ENCODE results near the gene CBLB. TPM values are rescaled to one million over a fixed set of nuclear protein-coding genes. Genes with fewer than 3 reads are reported as not detected.

CBLB gene
- total RNA-seq, 6 experiments from 2014 or later, result 9.4 to 21.4 (median 18.2) TPM

DNA sequence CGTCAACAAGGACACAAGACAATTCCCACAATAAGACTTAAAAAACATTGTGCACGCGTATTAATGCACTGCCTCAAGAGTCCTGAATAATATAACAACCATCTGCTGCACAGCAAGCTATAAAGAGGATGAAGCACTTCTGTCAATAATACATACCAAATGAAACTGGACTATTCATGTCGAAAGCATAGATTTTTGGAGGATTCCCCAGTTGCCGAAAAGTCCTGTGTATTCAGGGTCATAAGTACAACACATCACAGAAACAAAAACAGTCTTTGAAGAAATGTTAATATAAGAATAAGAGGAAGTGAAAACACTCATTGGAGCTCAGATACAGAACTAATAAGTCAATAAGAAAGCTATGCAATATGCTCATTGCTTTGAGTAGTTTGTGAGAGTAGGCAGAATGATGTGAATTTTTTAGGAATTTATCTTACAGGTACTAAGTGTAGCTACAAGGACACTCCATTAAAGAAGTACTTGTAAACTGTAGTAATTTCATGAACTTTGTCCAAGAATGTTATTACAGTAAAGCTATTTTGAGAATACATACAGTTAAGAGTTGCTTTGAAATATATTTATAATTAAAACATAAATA, 31.6 kb downstream of the CBLB start:
- Histone ChIP-seq H3K9me3 (no peaks in the 10 kb centered on the region), H3K4me3 (no peak overlapping the region), H3K27ac (peak overlapping the region in 1 of 3 donors; percentile 51), H3K36me3 (no peaks in the 10 kb centered on the region), H3K4me1 (peaks cover 0 to 39% (median 9%) of the 10 kb centered on the region in 4 donors), H3K27me3 (no peaks in the 10 kb centered on the region)
- 49% methylated on average over 5 of the region's 5 CpGs for whole genome bisulfite sequencing (ENCODE audit: insufficient coverage, low coverage, low lambda C conversion rate, missing lambda C conversion rate)
- intact Hi-C loops (cut with DNase I), result no loop called here
- no peak for DNase-seq
- TF ChIP-seq, protein P1, sequence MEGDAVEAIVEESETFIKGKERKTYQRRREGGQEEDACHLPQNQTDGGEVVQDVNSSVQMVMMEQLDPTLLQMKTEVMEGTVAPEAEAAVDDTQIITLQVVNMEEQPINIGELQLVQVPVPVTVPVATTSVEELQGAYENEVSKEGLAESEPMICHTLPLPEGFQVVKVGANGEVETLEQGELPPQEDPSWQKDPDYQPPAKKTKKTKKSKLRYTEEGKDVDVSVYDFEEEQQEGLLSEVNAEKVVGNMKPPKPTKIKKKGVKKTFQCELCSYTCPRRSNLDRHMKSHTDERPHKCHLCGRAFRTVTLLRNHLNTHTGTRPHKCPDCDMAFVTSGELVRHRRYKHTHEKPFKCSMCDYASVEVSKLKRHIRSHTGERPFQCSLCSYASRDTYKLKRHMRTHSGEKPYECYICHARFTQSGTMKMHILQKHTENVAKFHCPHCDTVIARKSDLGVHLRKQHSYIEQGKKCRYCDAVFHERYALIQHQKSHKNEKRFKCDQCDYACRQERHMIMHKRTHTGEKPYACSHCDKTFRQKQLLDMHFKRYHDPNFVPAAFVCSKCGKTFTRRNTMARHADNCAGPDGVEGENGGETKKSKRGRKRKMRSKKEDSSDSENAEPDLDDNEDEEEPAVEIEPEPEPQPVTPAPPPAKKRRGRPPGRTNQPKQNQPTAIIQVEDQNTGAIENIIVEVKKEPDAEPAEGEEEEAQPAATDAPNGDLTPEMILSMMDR (IDR thresholded peaks at IDR 0.05), result no peak
- TF ChIP-seq POLR2A (IDR thresholded peaks at IDR 0.05), result no peak
- ATAC-seq, result peak; percentile 65 to 74 (median 70)

DNA sequence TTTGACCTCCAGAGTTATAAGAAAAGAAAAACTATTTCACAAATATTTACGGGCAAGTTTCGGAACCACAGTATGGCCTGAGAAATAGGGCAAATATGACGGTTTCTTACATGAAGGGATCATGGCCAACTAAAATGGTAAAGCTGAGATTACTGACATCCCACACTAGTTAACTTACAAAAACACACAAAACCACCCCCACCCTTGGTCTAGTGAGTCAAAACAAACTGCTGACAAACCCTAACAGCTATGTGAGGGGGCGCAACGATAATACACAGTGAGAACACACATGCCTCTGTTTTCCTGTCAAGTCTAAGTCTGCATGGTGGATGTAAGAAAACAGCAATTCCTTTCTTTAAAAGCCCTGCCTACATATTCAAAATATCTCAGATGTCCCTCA, 32.3 kb downstream of the CBLB start:
- DNase-seq, result no peak
- TF ChIP-seq POLR2A (IDR thresholded peaks at IDR 0.05), result no peak
- TF ChIP-seq, protein P1 (IDR thresholded peaks at IDR 0.05), result no peak
- Histone ChIP-seq H3K4me3 (no peak overlapping the region), H3K9me3 (no peaks in the 10 kb centered on the region), H3K4me1 (peaks cover 0 to 34% (median 9%) of the 10 kb centered on the region in 4 donors), H3K27ac (peak overlapping the region in 2 of 3 donors; percentile 48 to 51), H3K36me3 (no peaks in the 10 kb centered on the region), H3K27me3 (no peaks in the 10 kb centered on the region)
- intact Hi-C loops (cut with DNase I), result no loop called here
- 58% methylated on average over 5 of the region's 5 CpGs for WGBS (ENCODE audit: insufficient coverage, low coverage, low lambda C conversion rate, missing lambda C conversion rate)
- ATAC-seq, result peak in 2 of 4 donors; percentile 29 to 59

DNA sequence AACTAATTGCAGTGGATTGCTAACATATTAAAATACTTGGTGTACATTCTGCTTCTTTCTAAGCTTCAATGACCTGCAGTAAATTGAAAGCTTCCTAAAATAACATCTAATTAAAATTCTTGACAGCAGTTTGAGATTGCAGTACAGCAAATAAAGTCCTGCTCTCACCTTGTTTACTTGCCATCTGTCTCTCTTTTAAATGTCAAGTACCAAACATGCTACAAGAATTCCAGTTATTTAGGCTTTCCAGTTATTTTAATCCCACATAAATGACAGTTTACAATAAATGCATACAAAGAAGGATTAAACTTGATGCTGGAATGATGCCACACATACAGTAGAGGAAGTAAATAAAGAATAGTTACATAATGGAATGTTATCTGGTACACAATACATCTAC, 33.2 kb downstream of the CBLB start:
- no peaks in the 10 kb centered on the region for H3K9me3 ChIP-seq
- no peaks in the 10 kb centered on the region for H3K27me3 ChIP-seq
- TF ChIP-seq, protein P1 (IDR thresholded peaks at IDR 0.05), result no peak
- no peak for TF ChIP-seq POLR2A (IDR thresholded peaks at IDR 0.05)
- peaks cover 0 to 34% (median 9%) of the 10 kb centered on the region in 4 donors for H3K4me1 ChIP-seq
- H3K36me3 ChIP-seq, result no peaks in the 10 kb centered on the region
- intact Hi-C loops (cut with DNase I), result no loop called here
- H3K27ac ChIP-seq, result peak overlapping the region; percentile 19 to 51 (median 48)
- DNase-seq (no peak), ATAC-seq (peak; percentile 23 to 47 (median 36))
- no peak overlapping the region for H3K4me3 ChIP-seq

DNA sequence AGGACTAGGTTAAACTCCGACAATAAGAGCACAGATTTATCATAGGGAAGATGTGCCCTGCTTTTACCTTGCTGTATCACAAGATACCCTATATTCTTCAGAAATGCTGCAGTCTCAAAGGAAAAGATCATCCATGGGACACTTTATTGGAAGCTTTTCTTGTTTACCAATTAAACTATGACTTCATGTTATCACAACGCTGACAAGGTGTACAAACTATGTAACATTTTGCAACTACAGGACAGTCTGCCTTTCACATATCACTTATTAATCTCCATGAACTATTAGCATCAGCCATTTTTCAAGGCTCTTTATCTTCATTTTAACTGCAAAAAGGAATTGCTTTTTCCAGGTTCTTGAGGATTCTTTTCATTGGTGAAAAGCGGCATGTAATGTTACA, 34.0 kb downstream of the CBLB start:
- no peak overlapping the region for H3K4me3 ChIP-seq
- intact Hi-C loops (cut with DNase I), result no loop called here
- no peaks in the 10 kb centered on the region for H3K27me3 ChIP-seq
- DNase-seq (no peak), ATAC-seq (peak; percentile 75 to 80 (median 76))
- peak overlapping the region; percentile 9 to 51 (median 19) for H3K27ac ChIP-seq
- WGBS (ENCODE audit: insufficient coverage, low coverage, low lambda C conversion rate, missing lambda C conversion rate), result 67% methylated on average over 3 of the region's 3 CpGs
- peaks cover 0 to 34% (median 9%) of the 10 kb centered on the region in 4 donors for H3K4me1 ChIP-seq
- TF ChIP-seq, protein P1 (IDR thresholded peaks at IDR 0.05), result no peak
- TF ChIP-seq POLR2A (IDR thresholded peaks at IDR 0.05), result no peak
- H3K36me3 ChIP-seq, result no peaks in the 10 kb centered on the region
- H3K9me3 ChIP-seq, result no peaks in the 10 kb centered on the region

All from right lobe of liver (tissue), 6 donors.